ENCODE data around the gene SEC24D.

- TF ChIP-seq CTCF (IDR thresholded peaks at IDR 0.05) (no peak), POLR2A (IDR thresholded peaks at IDR 0.05) (no peak)
Observed at GRCh38 chr4:118784776-118785175, 51.1 kb downstream of the SEC24D start.

Data from heart left ventricle (tissue), 13 donors.